ENCODE results near the gene MRPL30.

DNA sequence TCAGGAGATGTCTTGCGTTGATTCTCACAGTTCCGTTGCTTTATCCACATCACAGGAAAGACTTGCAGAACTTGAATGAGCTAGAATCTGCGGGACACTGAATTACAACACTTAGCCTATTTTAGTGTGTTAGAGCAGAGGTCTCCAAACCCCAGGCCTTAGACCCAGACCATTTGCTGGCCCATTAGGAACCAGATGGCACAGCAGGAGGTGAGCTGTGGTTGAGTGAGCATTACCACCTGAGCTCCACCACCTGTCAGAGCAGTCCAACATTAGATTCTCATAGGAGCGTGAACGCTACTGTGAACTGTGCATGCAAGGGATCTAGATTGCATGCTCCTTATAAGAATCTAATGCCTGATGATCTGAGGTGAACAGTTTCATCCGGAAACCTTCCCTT lies 3.8 kb downstream of the MRPL30 start:
- no peak for TF ChIP-seq CTCF (IDR thresholded peaks at IDR 0.05)
- TF ChIP-seq, protein P1, sequence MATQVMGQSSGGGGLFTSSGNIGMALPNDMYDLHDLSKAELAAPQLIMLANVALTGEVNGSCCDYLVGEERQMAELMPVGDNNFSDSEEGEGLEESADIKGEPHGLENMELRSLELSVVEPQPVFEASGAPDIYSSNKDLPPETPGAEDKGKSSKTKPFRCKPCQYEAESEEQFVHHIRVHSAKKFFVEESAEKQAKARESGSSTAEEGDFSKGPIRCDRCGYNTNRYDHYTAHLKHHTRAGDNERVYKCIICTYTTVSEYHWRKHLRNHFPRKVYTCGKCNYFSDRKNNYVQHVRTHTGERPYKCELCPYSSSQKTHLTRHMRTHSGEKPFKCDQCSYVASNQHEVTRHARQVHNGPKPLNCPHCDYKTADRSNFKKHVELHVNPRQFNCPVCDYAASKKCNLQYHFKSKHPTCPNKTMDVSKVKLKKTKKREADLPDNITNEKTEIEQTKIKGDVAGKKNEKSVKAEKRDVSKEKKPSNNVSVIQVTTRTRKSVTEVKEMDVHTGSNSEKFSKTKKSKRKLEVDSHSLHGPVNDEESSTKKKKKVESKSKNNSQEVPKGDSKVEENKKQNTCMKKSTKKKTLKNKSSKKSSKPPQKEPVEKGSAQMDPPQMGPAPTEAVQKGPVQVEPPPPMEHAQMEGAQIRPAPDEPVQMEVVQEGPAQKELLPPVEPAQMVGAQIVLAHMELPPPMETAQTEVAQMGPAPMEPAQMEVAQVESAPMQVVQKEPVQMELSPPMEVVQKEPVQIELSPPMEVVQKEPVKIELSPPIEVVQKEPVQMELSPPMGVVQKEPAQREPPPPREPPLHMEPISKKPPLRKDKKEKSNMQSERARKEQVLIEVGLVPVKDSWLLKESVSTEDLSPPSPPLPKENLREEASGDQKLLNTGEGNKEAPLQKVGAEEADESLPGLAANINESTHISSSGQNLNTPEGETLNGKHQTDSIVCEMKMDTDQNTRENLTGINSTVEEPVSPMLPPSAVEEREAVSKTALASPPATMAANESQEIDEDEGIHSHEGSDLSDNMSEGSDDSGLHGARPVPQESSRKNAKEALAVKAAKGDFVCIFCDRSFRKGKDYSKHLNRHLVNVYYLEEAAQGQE (IDR thresholded peaks at IDR 0.05; ENCODE audit: insufficient read depth in 1 of 2, low read depth in 2 of 2, low read length in 1 of 2), result no peak
- no peak for TF ChIP-seq POLR2AphosphoS5 (IDR thresholded peaks at IDR 0.05; ENCODE audit: low read depth, low read length)
- TF ChIP-seq TCF7L2 (IDR thresholded peaks at IDR 0.05; ENCODE audit: low read depth, low read length), result no peak
- no peak for TF ChIP-seq SIN3A (IDR thresholded peaks at IDR 0.05; ENCODE audit: borderline replicate concordance, insufficient read depth, low read depth, low read length)
